Measurements from ENCODE around the gene RPS6KB2. TPM values are rescaled to one million over a fixed set of nuclear protein-coding genes. Genes with fewer than 3 reads are reported as not detected.

Gene RPS6KB2
- polyA plus RNA-seq, 1 donor from 2014 or later = 92.8 TPM

GRCh38 chr11:67437809-67438157 is 9.5 kb downstream of the RPS6KB2 start:
- H3K79me2 ChIP-seq (replicated peaks; ENCODE audit: insufficient read depth, low read length) = no peaks in the 10 kb centered on the region
- H3F3A ChIP-seq (ENCODE audit: insufficient read depth, low read length, poor library complexity, severe bottlenecking) = no peaks in the 10 kb centered on the region
- H3K27me3 ChIP-seq (ENCODE audit: insufficient read depth, low read depth, low read length) = no peaks in the 10 kb centered on the region
- H3K9ac ChIP-seq (ENCODE audit: low read length) = no peak overlapping the region
- TF ChIP-seq CTCF (IDR thresholded peaks at IDR 0.05; ENCODE audit: poor library complexity, severe bottlenecking) (no peak), RAD21 (conservative IDR thresholded peaks at IDR 0.05) (no peak), POLR2AphosphoS5 (IDR thresholded peaks at IDR 0.05) (no peak), EZH2 (IDR thresholded peaks at IDR 0.05; ENCODE audit: borderline replicate concordance, insufficient read depth, low read length, poor library complexity, severe bottlenecking) (no peak), TAF1 (IDR thresholded peaks at IDR 0.05; ENCODE audit: low read depth) (no peak), REST (IDR thresholded peaks at IDR 0.05; ENCODE audit: borderline replicate concordance) (no peak)
- no peak overlapping the region for H3K4me2 ChIP-seq (ENCODE audit: low read length)
- no peak overlapping the region for H3K4me3 ChIP-seq (ENCODE audit: low read length)
- H3K27ac ChIP-seq (ENCODE audit: low read length) = no peak overlapping the region
- H4K20me1 ChIP-seq (ENCODE audit: insufficient read depth) = no peaks in the 10 kb centered on the region
- no peaks in the 10 kb centered on the region for H3K36me3 ChIP-seq (ENCODE audit: insufficient read depth, low read length)
- H3K9me2 ChIP-seq (ENCODE audit: insufficient read depth, low read length) = no peaks in the 10 kb centered on the region
- no peaks in the 10 kb centered on the region for H3K9me3 ChIP-seq (ENCODE audit: low read length)
- no peak overlapping the region for H2AFZ ChIP-seq (ENCODE audit: low read depth, low read length)

GRCh38 chr11:67438158-67438902 is 10.0 kb downstream of the RPS6KB2 start:
- Histone ChIP-seq H3K36me3 (ENCODE audit: insufficient read depth, low read length) (no peaks in the 10 kb centered on the region), H3K79me2 (replicated peaks; ENCODE audit: insufficient read depth, low read length) (no peaks in the 10 kb centered on the region), H3K4me2 (ENCODE audit: low read length) (no peak overlapping the region), H4K20me1 (ENCODE audit: insufficient read depth) (no peaks in the 10 kb centered on the region), H3K9me2 (ENCODE audit: insufficient read depth, low read length) (no peaks in the 10 kb centered on the region), H3K27ac (ENCODE audit: low read length) (no peak overlapping the region), H2AFZ (ENCODE audit: low read depth, low read length) (no peak overlapping the region), H3F3A (ENCODE audit: insufficient read depth, low read length, poor library complexity, severe bottlenecking) (no peaks in the 10 kb centered on the region), H3K4me3 (ENCODE audit: low read length) (no peak overlapping the region), H3K27me3 (ENCODE audit: insufficient read depth, low read depth, low read length) (no peaks in the 10 kb centered on the region), H3K9me3 (ENCODE audit: low read length) (no peaks in the 10 kb centered on the region), H3K9ac (ENCODE audit: low read length) (no peak overlapping the region)
- TF ChIP-seq RAD21 (conservative IDR thresholded peaks at IDR 0.05) (no peak), REST (IDR thresholded peaks at IDR 0.05; ENCODE audit: borderline replicate concordance) (no peak), POLR2AphosphoS5 (IDR thresholded peaks at IDR 0.05) (no peak), SMC3 (conservative IDR thresholded peaks at IDR 0.05; ENCODE audit: poor library complexity) (no peak), EZH2 (IDR thresholded peaks at IDR 0.05; ENCODE audit: borderline replicate concordance, insufficient read depth, low read length, poor library complexity, severe bottlenecking) (no peak), CTCF (IDR thresholded peaks at IDR 0.05; ENCODE audit: poor library complexity, severe bottlenecking) (no peak)
